ENCODE data around the gene MZT2A. TPM values are rescaled to one million over a fixed set of nuclear protein-coding genes. Genes with fewer than 3 reads are reported as not detected.
"Not testable (repeated sequence)": the region's sequence is repeated elsewhere in the genome, so short reads cannot be mapped to it uniquely, and the experiment has no call there.

Gene MZT2A
- polyA plus RNA-seq, 10 donors, result 27.4 to 69.0 (median 40.7) TPM

DNA sequence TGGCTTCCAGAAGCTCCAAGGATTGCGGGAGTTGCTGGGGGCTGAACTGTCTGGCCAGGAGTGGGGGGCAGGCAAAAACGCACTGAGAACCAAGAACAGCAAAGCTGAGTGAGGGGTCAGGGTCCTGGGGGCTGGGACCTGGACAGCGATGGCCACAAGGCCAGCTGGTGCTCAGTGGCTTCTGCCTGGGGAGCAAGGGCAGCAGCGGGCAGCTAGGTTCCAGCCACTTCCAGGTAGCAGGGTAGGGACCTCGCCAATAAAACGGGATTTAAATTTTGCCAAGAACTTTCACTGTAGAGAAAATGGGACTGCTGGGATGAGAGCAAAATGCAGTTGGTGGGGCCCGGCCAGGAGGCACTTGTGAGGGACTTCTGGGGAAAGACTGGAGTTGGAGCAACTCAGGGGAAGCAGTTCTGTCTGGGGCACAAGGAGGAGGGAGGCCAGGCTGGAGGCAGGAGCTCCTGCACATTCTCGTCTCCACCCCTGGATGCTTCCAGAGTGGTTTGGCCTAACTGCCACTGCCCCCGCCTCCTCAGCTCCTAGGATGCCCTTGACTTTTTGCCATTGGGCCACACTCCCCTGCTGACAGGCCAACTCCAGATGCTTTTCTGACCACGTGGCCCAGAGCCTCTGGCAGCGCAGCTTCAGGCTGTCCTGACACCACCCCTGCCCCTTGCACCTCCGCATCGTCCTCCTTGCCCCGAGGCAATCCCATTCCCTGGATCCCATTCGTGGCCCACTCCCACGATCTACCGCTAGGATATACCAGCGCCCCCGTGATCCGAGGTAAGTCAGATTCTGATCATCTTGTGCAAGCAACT lies 30.0 kb upstream of the MZT2A start:
- no peak for DNase-seq

DNA sequence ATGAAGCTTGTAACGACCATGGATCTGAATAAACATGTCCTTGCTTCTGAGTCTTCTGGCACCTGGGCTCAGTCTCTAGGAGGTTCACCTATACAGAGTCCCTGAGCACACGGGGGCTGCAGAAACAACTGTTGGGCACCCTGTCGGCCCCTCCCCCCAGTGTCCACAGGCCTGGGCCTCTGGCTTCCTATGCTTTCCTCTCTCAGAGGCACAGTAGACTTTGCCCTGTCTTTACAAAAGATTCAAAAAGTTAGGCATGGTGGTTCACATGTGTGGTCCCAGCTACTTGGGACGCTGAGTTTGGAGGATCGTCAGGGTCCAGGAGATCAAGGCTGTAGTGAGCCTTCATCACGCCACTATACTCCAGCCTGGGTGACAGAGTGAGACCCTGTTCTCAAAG lies 29.3 kb upstream of the MZT2A start:
- DNase-seq, result not testable (repeated sequence)

DNA sequence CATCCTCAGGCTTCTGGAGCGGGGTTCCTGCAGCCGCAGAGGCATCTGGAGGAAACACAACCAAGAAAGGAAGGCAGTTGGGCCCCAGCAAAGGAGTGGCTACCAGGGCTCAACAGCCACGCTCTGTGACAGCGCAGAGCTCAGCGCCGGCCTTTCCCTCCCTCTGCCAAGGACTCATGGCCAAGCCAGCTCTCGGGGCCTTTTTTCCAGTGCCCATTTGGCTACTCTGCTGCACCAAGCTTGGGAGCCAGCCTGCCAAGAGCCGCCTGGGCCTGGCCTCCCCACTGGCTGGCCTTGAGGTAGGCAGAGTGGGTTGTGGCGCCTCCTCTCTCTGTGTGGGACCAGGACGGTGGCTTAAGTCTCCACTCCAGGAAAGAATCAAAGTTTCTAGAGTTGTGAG lies 28.3 kb upstream of the MZT2A start:
- DNase-seq, result no peak

DNA sequence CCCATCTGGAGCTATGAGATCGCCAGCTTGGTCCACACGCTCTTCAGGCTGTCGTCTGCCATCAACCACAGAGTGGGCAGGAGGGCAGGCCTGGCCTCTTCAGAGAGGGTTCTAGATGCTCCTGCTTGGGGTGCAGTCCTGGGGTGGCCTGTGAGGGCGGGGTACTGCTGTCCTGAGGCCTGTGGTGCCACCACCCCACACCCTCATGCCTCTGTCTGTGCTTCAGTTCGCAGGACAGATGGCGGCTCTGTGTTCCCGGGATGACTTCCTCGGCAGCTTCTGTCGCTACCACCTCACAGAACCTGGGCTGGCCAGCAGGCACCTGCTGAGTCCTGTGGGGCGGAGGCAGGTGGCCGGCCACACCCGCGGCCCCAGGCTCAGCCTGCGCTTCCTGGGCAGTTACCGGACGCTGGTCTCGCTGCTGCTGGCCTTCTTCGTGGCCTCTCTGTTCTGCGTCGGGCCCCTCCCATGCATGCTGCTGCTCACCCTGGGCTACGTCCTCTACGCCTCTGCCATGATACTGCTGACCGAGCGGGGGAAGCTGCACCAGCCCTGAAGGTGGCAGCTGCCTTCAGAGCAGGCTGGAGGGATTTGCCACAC lies 27.8 kb upstream of the MZT2A start:
- not testable (repeated sequence) for DNase-seq

DNA sequence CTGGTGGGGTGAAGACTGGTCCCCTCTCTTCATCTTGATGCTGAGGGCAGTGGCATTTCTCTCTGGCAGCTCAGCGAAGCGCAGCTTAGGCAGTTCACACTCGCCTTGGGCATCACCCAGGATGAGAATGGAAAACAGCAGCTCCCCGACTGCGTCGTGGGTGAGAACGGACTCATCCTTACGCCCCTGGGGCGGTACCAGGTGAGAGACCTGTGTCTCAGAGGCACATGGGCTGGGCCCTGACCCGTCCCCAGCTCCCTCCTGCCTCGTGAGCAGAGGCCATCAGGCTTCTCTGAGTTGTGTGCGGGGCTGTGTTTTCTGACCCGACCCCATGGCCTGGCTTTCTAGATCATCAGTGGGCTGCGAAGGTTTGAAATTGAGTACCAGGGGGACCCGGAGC lies 27.3 kb upstream of the MZT2A start:
- no peak for DNase-seq

DNA sequence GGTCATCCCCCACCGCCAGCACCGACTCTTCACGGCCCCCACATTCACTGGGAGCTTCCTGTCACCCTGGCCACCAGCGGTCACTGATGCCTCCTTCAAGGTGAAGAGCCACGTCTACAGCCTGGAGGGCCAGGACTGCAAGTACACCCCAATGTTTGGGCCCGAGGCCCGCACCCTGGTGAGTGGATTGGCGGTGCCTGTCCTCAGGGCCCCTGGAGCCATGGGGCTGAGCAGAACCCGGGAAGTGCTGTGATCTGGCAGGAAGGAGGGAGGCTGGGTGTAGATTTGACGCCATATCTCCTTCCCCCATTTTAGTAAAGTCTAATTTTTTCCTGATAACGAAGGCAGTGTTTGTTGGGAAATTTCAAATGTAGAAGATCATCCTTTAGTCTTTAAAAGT lies 26.3 kb upstream of the MZT2A start:
- not testable (repeated sequence) for DNase-seq

DNA sequence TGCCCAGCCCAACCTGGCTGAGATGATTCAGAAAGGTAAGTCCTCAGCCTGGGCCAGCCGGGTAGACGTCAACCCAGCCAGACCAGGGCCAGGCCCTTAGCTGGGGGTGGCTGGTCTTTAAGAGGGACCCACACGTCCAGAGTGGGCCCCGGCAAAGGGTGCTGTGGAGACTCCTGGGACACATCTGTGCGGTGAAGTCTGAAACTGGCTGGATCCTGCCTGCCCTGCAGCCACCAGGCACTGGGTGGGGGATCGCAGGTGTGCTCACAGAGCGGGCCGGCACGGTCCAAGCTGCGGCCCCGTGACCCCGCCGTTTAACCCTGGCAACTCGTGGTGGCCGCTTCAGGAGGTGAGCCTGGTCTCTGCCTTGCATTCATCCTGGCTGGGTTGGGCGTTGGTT lies 25.7 kb upstream of the MZT2A start:
- not testable (repeated sequence) for DNase-seq

DNA sequence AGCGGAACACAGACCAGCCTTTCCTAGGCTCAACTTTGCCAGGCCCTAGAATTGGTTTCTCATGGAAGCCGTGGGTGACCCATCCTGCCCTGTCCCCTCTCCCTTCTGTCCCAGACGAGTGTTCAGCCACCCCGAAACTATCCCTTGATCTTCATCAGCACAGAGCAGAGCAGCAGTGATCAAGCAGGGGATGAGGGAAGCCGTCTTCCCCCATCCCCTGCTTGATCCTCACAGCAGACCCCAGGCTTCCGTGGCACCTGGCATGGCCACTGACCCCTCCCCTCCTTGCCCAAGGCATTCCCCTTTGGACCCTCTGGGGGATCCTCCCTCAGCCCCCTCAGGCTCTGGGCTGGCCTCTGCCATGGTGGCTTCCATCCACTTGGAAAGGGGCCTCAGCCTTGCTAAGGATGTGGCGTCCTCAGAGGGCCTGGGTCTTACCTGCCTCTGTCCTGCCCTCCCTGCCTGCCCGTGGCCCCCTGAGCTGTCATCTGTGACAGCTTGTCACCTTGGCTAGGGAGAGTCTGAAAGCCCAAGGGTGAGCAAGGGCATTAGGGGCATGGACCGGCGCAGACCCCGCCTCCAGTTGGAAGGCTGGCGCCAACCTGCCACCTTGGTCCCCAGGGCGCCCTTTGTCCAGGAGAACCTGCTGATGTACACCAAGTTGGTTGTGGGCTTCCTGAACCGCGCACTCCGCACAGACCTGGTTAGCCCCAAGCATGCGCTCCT lies 25.1 kb upstream of the MZT2A start:
- DNase-seq, result no peak

DNA sequence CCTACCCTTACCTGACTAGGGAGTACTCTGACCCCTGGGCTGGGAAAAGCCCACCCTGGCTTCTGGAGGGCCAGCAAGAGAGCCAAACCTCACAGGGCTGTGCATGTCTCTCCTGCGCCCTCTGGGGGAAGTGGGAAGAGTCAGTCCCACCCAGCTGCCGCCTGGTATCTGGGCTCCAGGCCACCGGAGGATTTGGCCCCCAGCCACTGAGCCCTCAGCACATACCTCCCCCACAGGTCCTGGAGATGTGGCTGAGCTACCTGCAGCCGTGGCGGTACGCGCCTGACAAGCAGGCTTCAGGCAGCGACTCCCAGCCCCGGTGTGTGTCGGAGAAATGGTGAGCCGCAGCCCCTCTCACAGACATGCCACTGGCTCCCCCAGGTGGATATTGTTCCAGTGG lies 24.4 kb upstream of the MZT2A start:
- not testable (repeated sequence) for DNase-seq

DNA sequence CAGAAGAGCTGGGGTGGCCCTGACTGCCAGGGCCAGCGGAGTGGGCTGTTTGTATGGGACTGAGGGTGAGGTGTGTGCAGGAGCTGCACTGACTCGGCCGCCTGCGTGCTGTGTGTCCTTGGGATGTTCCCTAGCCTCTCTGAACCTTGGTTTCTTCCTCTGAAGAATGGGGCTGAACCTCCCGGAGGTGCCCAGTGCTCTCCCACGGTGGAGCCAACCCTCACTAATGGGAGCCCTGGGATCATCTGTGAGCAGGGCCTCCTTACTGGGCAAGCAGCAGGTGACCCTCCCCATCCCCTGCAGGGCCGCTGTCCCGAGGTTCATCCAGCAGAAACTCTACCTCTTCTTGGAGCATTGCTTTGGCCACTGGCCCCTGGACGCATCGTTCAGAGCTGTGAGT lies 23.8 kb upstream of the MZT2A start:
- no peak for DNase-seq

DNA sequence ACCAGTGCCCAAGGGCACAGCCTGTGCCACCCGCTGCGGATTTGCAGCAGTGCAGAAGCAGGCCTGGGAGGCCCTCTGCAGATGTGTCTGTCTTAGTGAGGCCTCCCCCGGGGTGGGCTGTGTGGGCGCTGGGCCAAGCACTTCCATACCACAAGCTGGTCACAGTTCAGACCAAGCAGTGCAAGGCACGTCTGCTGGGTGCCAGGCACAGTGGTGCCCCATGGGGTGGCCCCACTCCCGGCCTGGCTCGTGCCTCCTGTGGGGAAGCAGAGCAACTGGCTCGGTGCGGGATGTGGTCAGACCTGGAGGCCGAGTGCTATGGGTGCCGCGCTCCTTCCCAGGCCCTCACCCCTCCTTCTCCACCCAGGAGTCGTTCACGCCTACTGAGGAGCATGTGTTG lies 23.0 kb upstream of the MZT2A start:
- not testable (repeated sequence) for DNase-seq

DNA sequence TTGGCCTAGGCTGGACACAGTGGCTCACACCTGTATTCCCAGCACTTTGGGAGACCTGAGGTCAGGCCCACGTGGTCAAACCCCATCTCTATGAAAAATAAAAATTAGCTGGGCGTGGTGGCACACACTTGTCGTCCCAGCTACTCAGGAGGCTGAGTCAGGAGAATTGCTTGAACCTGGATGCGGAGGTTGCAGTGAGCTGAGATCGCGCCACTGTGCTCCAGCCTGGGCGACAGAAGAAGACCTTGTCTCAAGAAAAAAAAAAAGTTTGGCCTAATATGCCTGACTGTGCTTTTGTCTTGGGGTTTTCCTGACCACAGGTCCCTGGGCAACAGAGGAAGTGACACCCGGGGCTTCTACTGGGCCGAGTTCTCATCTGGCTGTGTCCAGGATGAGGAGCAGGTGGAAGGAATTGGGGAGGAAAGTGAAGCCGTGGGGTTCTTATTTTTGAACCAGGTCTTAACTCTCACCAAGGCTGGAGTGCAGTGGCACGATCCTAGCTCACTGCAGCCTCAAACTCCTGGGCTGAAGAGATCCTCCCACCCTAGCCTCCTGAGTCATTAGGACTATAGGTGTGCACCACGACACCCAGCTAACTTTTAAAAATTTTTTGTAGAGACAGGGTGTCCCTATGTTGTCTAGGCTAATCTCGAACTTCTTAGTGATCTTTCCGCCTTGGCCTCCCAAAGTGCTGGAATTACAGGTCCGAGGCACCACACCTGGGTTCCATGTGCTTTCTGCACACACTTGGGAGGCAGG lies 22.4 kb upstream of the MZT2A start:
- not testable (repeated sequence) for DNase-seq

DNA sequence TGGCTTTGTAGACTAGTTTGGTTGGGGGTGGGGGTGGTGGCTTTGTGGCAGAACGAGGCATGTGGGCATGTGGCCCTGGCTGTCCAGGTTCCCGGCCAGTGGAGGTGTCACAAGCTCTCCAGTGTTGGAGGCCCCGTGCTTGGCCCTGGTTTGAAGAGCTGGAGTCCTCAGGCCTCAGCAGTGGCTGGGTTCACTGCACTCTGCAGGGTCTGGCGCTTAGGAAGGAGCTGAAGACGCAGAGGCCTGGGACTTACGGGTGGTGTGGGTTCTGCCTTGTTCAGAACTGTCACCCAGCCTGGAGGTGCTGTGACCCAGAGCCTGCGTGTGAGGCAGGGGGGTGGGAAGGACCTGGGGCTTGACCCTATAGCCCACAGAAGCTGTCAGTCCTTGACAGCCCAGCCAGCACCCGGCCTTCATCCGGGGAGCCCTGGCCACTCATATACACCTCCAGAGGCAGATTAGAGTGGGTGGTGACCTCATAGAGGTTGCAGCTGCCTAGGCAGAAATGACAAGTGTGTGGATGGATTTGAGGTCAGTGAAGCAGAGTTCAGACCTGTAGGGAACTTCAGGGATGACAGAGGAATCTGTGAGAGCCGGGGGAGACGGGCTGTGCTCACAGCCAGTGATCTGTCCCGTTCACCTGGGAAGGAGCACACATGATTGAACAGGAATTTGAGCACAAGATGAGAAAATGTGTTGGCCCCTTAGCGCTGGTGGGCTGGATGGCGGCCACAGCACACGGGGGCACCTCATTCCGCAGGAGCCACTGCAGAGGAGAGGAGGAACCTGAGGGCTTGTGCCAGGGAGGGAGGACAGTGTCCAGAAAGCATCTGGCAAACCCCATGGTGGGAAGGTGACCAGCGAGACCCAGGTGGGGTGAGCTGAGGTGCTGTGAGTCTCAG lies 20.0 kb upstream of the MZT2A start:
- not testable (repeated sequence) for DNase-seq

DNA sequence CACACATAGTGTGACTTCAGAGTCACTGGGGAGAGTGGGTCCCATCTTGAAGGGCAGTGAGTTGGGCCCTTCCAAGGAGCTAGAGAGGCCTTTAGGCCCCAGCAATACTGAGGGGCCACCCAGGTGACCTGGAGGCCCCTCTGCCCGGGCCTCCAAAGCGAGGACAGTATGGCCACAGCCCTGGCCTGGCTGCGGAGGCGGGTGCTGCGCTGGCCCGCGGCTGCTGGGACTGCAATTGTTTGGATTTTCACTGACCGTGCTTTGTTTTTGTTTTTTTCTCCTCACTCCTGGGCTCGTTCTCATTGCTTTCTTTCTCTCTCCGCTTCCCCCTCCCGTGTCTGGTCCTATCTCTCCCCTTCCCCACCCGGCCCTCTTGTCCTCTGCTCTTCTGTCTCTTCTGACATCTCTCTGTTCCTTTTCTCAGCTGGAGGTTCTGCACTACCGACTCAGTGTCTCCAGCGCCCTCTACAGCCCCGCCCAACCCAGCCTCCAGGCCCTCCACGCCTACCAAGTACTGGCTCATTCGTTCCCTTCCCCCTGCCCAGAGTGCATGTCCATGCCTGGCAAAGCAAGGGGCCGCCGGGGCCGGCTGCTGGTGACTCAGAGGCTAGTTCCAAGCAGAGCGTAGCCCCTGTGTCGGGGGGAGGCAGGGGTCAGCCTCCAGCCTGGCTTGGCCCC lies 19.2 kb upstream of the MZT2A start:
- not testable (repeated sequence) for DNase-seq

DNA sequence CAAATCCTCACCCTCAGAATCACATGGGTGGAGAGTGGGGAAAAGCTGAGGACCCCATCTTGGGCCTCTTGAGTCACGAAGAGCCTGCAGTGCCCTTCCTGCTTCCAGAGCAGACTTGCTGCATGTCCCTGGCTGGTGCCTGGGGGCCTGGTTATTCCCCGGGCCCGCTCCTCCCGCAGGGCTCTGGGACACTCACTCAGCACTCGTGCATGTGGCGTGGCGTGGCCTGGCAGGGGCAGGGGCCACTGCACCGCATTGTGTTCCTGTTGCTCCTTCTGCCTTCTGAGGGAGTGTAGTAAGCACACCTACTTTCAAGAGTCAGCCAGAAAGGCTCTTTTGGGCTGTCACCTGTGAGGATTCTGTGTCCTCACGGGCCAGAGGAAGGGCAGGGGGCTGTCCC lies 17.4 kb upstream of the MZT2A start:
- no peak for DNase-seq

DNA sequence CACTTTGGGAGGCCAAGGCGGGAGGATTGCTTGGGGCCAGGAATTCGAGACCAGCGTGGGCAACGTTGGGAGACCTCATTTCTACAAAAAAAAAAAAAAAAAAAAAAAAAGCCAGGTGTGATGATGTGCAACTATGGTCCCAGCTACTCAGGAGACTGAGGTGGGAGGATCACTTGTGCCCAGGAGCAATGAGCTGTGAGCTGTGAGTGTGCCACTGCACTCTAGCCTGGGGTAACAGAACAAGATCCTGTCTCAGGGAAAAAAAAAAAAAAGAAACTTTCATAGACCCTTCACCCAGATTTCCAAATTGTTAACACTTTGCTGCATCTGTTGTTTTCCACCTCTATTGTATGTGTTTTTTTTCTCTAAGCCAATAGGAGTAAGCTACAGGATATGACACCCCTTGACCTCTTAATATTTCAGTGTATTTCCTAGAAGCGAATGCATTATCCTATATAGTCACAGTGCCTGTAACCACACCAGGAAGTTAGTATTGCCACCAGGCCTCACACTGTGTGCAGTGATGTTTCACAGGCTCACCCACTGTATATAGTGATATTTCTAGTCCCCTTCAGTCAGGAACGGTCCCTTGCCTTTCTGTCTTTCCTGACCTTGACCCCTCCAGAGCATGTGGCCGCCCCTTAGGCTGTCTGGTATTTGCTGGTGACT lies 12.0 kb upstream of the MZT2A start:
- not testable (repeated sequence) for DNase-seq

DNA sequence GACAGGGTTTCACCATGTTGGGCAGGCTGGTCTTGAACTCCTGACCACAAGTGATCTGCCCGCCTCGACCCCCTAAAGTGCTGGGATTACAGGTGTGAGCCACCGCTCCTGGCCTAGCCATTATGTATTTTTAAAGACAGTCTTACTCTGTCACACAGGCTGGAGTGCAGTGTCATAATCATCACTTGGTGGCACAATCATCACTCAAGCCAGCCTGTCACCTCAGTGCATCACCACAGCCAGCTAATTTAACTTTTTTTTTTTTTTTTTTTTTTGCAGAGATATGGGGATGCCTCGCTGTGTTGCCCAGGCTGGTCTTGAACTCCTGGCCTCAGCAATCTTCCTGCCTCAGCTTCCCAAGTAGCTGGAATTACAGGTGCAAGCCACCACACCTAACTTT lies 11.4 kb upstream of the MZT2A start:
- not testable (repeated sequence) for DNase-seq

DNA sequence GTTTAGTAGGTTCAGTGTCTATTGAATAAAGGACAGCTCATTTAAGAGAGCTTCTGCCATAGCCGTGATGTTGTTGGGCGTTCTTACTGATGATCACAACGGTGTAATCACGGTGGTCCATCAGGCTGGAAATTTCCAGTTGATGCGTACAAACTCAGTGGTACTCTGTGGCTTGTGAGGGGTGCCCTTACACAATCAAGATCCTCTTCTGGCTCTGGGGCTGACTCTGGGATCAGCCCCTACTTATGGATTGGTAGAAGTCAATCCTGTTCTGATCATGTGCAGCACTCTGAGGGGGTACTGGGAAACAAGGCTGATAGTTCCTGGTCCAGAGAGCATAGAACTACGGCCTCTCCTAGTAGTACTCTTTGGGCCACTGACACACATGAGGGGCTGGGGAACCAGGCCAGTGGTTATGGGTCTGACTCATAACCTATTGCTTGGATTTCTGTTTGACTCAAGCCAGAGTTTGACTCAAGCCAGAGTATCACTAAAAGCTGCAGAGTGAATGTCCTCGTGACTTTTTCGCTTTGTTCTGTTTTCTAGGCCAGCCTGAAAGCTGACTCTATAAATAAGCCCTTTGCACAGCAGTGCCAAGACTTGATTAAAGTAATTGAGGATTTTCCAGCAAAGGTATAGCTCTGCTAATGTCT lies 6.2 kb upstream of the MZT2A start:
- DNase-seq, result not testable (repeated sequence)

DNA sequence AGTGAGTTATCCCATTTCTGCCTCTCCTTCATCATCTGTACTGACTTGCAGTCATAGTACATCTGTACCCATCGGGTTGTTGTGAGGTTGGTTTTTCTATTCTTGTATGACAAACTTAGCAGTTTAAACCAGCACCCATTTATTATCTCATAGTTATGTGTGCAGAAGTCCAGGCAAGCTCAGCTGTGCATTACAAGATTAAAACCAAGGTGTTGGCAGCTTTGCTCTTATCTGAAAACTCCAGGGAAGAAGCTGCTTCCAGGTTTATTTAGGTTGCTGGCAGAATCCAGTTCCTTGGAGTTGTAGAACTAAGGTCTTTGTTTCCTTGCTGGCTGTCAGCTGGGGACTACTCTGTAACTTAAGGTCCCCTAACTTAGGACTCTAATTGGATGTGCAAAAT lies 3.3 kb upstream of the MZT2A start:
- not testable (repeated sequence) for DNase-seq
